PFSK-1 (cell line): ENCODE measurements around the gene CYSTM1.

ENCODE experiments used
- FOXP2 ChIP-seq: optimal IDR thresholded peaks from 2 replicates; pipeline ENCODE3; 2011; ENCODE audit warnings: borderline replicate concordance, control low read depth, inconsistent platforms; ENCODE audit not compliant: insufficient read depth; ENCODE audit errors: extremely low read length, extremely low read depth
- POLR2AphosphoS5 ChIP-seq: IDR thresholded peaks from 2 replicates; pipeline ENCODE4 v1.6.1; 2012; ENCODE audit warnings: low read depth, mild to moderate bottlenecking, control low read depth, low read length, moderate library complexity
- REST ChIP-seq, 2 experiments: IDR thresholded peaks; 2 replicates each; pipeline versions ENCODE4 v1.6.1 to v1.8.0; 2011 to 2012; ENCODE audit warnings: low read depth in 2 of 2, low read length in 2 of 2, control low read depth in 1 of 2, inconsistent platforms in 1 of 2, mild to moderate bottlenecking in 1 of 2, moderate library complexity in 1 of 2; ENCODE audit not compliant: insufficient read depth in 1 of 2
- TAF1 ChIP-seq: IDR thresholded peaks from 2 replicates; pipeline ENCODE4 v1.6.1; 2012; ENCODE audit warnings: low read length, control low read depth, borderline replicate concordance; ENCODE audit not compliant: insufficient read depth

- TF ChIP-seq TAF1 (no peak), FOXP2 (no peak), REST (IDR thresholded peaks at IDR 0.05; ENCODE audit: insufficient read depth in 1 of 2, low read depth in 2 of 2, low read length in 2 of 2) (no peak), POLR2AphosphoS5 (no peak)
Measured at GRCh38 chr5:140140435-140140834, 34.6 kb upstream of the CYSTM1 start.
